ENCODE measurements around the gene TTC23.
"Not testable (repeated sequence)": the region's sequence is repeated elsewhere in the genome, so short reads cannot be mapped to it uniquely, and the experiment has no call there.

DNA sequence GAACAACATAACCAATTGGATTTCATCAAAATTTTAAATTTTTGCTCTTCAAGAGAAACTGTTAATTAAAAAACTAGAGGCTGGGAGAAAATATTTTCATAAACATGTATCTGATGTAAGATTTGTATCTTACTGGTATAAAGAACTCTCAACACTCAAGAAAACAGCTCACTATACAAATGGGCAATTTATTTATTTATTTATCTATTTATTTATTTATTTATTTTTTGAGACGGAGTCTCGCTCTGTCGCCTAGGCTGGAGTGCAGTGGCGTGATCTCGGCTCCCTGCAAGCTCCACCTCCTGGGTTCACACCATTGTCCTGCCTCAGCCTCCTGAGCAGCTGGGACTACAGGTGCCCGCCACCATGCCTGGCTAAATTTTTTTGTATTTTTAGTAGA is 15.2 kb downstream of the TTC23 start:
- TF ChIP-seq, protein P1, sequence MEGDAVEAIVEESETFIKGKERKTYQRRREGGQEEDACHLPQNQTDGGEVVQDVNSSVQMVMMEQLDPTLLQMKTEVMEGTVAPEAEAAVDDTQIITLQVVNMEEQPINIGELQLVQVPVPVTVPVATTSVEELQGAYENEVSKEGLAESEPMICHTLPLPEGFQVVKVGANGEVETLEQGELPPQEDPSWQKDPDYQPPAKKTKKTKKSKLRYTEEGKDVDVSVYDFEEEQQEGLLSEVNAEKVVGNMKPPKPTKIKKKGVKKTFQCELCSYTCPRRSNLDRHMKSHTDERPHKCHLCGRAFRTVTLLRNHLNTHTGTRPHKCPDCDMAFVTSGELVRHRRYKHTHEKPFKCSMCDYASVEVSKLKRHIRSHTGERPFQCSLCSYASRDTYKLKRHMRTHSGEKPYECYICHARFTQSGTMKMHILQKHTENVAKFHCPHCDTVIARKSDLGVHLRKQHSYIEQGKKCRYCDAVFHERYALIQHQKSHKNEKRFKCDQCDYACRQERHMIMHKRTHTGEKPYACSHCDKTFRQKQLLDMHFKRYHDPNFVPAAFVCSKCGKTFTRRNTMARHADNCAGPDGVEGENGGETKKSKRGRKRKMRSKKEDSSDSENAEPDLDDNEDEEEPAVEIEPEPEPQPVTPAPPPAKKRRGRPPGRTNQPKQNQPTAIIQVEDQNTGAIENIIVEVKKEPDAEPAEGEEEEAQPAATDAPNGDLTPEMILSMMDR (IDR thresholded peaks at IDR 0.05; ENCODE audit: low read length), result not testable (repeated sequence)
- TF ChIP-seq EZH2 (optimal IDR thresholded peaks at IDR 0.05; ENCODE audit: low read depth, low read length), result not testable (repeated sequence)

All from MM.1S (cell line).